Keratinocyte (primary cell): ENCODE results near the gene PNPLA7. TPM values are rescaled to one million over a fixed set of nuclear protein-coding genes. Genes with fewer than 3 reads are reported as not detected.
"Not testable (repeated sequence)": the region's sequence is repeated elsewhere in the genome, so short reads cannot be mapped to it uniquely, and the experiment has no call there.

Experiments
- DNase-seq: peaks from one replicate; pipeline ENCODE4 v3.0.0-alpha.2; 2011; ENCODE audit warnings: low read depth, missing footprints, low spot score
- FAIRE-seq: peaks from 2 replicates; lab custom pipeline; 2011; peaks lifted over from hg19 to GRCh38; lab: Jason Lieb, UNC
- H2AFZ ChIP-seq: 2 replicates; pipeline ENCODE4 v1.6.0; 2012; ENCODE audit warnings: low read length, control low read depth, inconsistent platforms; ENCODE audit not compliant: control insufficient read depth
- H3K27ac ChIP-seq: 2 replicates; pipeline ENCODE4 v1.5.1; 2011; ENCODE audit warnings: low read length; ENCODE audit not compliant: control insufficient read depth, insufficient read depth
- H3K27me3 ChIP-seq: 3 replicates; pipeline ENCODE4 v1.6.0; 2011; ENCODE audit warnings: low read length; ENCODE audit not compliant: control insufficient read depth, insufficient read depth; ENCODE audit errors: extremely low read depth
- H3K36me3 ChIP-seq, 2 experiments: 2 replicates in 1 of 2; 3 replicates in 1 of 2; pipeline ENCODE4 v1.5.1; 2011; ENCODE audit warnings: low read length in 2 of 2, mild to moderate bottlenecking in 1 of 2; ENCODE audit not compliant: control insufficient read depth in 2 of 2, insufficient read depth in 2 of 2; ENCODE audit errors: extremely low read depth in 1 of 2
- H3K4me1 ChIP-seq: 3 replicates; pipeline ENCODE4 v1.5.1; 2011; ENCODE audit warnings: low read length; ENCODE audit not compliant: control insufficient read depth, insufficient read depth; ENCODE audit errors: extremely low read depth
- H3K4me2 ChIP-seq: 3 replicates; pipeline ENCODE4 v1.6.0; 2011; ENCODE audit warnings: low read depth, low read length; ENCODE audit not compliant: control insufficient read depth, insufficient read depth; ENCODE audit errors: extremely low read depth
- H3K4me3 ChIP-seq, 3 experiments: fragments of 200-600 bp in 1 of 3; sonication (generic) in 1 of 3; 2 replicates in 2 of 3; 3 replicates in 1 of 3; pipeline ENCODE4 v1.5.1; 2011 to 2016; ENCODE audit warnings: low read length in 3 of 3, mild to moderate bottlenecking in 3 of 3, control low read depth in 2 of 3, inconsistent platforms in 1 of 3, low read depth in 1 of 3, mixed read lengths in 1 of 3, mixed run types in 1 of 3, moderate library complexity in 1 of 3; ENCODE audit not compliant: control insufficient read depth in 2 of 3, insufficient read depth in 2 of 3; ENCODE audit errors: extremely low read depth in 1 of 3
- H3K79me2 ChIP-seq: 2 replicates; pipeline ENCODE4 v1.6.0; 2012; ENCODE audit warnings: low read length; ENCODE audit not compliant: control insufficient read depth, insufficient read depth
- H3K9ac ChIP-seq: 3 replicates; pipeline ENCODE4 v1.6.0; 2011; ENCODE audit warnings: low read length; ENCODE audit not compliant: control insufficient read depth, insufficient read depth; ENCODE audit errors: extremely low read depth
- H3K9me1 ChIP-seq: 3 replicates; pipeline ENCODE4 v1.6.0; 2011; ENCODE audit warnings: low read length; ENCODE audit not compliant: control insufficient read depth, insufficient read depth; ENCODE audit errors: extremely low read depth
- H3K9me3 ChIP-seq: 2 replicates; pipeline ENCODE4 v1.5.1; 2012; ENCODE audit warnings: low read depth, low read length; ENCODE audit not compliant: control insufficient read depth
- H4K20me1 ChIP-seq: 3 replicates; pipeline ENCODE4 v1.6.0; 2011; ENCODE audit warnings: low read length; ENCODE audit not compliant: control insufficient read depth, insufficient read depth; ENCODE audit errors: extremely low read depth
- CTCF ChIP-seq, 3 experiments: IDR thresholded peaks in 1 of 3; conservative IDR thresholded peaks in 1 of 3; optimal IDR thresholded peaks in 1 of 3; 2 replicates in 2 of 3; 3 replicates in 1 of 3; pipeline versions ENCODE3 to v1.5.1; 2011; ENCODE audit warnings: low read length in 3 of 3, mild to moderate bottlenecking in 3 of 3, moderate library complexity in 2 of 3, control low read depth in 1 of 3, inconsistent platforms in 1 of 3; ENCODE audit not compliant: insufficient read depth in 2 of 3; ENCODE audit errors: extremely low read depth in 1 of 3
- EZH2 ChIP-seq: IDR thresholded peaks from one replicate; pipeline ENCODE4 v1.6.1; 2012; ENCODE audit warnings: inconsistent platforms, mild to moderate bottlenecking, low read length, moderate library complexity
- dilution Hi-C: fragments of 300-500 bp; cut with MboI; formaldehyde crosslinking; loops from one replicate; pipeline ENCODE4 v1.7.0; 2020; ENCODE audit warnings: low sequenced_read_pairs; ENCODE audit not compliant: extremely low pct_ligation_motif_present
- polyA plus RNA-seq, 5 experiments: library from polyadenylated mRNA; depleted of rRNA in 3 of 5; stranded (reverse) in 3 of 5; stranded (forward) in 1 of 5; unstranded in 1 of 5; fragments of >200 nt; gene quantifications; 1 replicate in 1 of 5; 2 replicates in 3 of 5; 3 replicates in 1 of 5; pipeline versions ENCODE4 v1.2.1 to v1.2.3, GENCODE V29; 2011 to 2012; ENCODE audit warnings: missing spikeins in 2 of 5, low read depth in 1 of 5, low replicate concordance in 1 of 5

PNPLA7 gene
- polyA plus RNA-seq, 1 donor (not counting 4 experiments of a cell fraction or from before 2014, with no cell fraction given), result 0.34 TPM

DNA sequence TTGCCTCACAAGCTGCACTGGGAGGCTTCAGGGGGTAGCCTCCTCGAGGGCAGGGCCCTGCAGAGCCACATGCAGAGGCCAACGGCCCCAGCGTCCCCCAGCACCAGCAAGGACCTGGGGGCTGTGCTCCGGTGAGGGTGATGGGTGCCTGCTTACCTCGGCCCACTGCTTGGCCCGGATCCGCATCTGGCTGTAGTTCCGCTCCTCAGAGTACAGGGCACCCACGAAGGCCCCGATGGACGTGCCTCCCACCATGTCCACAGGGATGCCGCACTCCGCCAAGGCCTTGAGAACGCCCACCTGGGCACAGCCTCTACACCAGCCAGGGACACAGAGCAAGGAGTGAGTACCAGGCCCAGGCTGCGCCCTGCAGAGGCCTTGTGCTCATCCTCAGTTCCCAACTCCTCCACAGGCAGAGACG is 83.0 kb downstream of the PNPLA7 start:
- Histone ChIP-seq H4K20me1 (no peaks in the 10 kb centered on the region), H3K27me3 (peaks cover 11% of the 10 kb centered on the region), H3K27ac (no peak overlapping the region), H2AFZ (no peak overlapping the region), H3K4me2 (no peak overlapping the region), H3K9me3 (no peaks in the 10 kb centered on the region), H3K79me2 (no peaks in the 10 kb centered on the region), H3K9me1 (no peaks in the 10 kb centered on the region), H3K4me1 (no peaks in the 10 kb centered on the region), H3K9ac (no peak overlapping the region), H3K36me3 (no peaks in the 10 kb centered on the region), H3K4me3 (no peak overlapping the region)
- FAIRE-seq, result no peak
- no peak for DNase-seq
- TF ChIP-seq CTCF (optimal IDR thresholded peaks at IDR 0.05 in 1 of 3, IDR thresholded peaks at IDR 0.05 in 1 of 3, conservative IDR thresholded peaks at IDR 0.05 in 1 of 3; ENCODE audit: extremely low read depth in 1 of 3, insufficient read depth in 2 of 3, low read length in 3 of 3), result no peak
- TF ChIP-seq EZH2, result no peak
- dilution Hi-C loops, result no loop called here

- DNase-seq, H2AFZ ChIP-seq, H3K4me2 ChIP-seq, H3K4me1 ChIP-seq, H3K4me3 ChIP-seq, H3K9me1 ChIP-seq, H4K20me1 ChIP-seq, dilution Hi-C loops, H3K36me3 ChIP-seq, FAIRE-seq, H3K79me2 ChIP-seq, H3K27ac ChIP-seq, H3K9ac ChIP-seq, H3K9me3 ChIP-seq: not testable (repeated sequence)
- H3K27me3 ChIP-seq, result peaks cover 15% of the 10 kb centered on the region
Measured at GRCh38 chr9:137466389-137467085, 83.7 kb downstream of the PNPLA7 start.
